SK-N-SH (cell line): ENCODE measurements around the gene ZNF24. TPM values are rescaled to one million over a fixed set of nuclear protein-coding genes. Genes with fewer than 3 reads are reported as not detected.

ENCODE experiments used
- CTCF ChIA-PET: fragments of 300-600, 350-600 bp; formaldehyde crosslinking; extraction: SDS; loops from one replicate; lab custom pipeline; 2021; lab: Yijun Ruan, JAX
- POLR2A ChIA-PET: fragments of 350-600 bp; sonication (Branson Sonifier 250); formaldehyde crosslinking; extraction: SDS; loops from one replicate; lab custom pipeline; 2020; ENCODE audit warnings: antibody characterized with exemption, inconsistent platforms; lab: Yijun Ruan, JAX
- DNase-seq: peaks from one replicate; pipeline ENCODE4 v3.0.0; 2012
- H2AFZ ChIP-seq: fragments of 200-600 bp; sonication (generic); 2 replicates; pipeline ENCODE4 v1.8.1; 2016; ENCODE audit warnings: antibody characterized with exemption, mild to moderate bottlenecking, low read depth
- H3F3A ChIP-seq: fragments of 200-600 bp; sonication (generic); replicated peaks from 2 replicates; pipeline ENCODE3; 2016; ENCODE audit warnings: antibody characterized with exemption, mild to moderate bottlenecking; ENCODE audit not compliant: insufficient read depth
- H3K27ac ChIP-seq, 2 experiments: fragments of 200-500 bp in 1 of 2; fragments of 200-600 bp in 1 of 2; sonication (Bioruptor generic) in 1 of 2; sonication (generic), shearing (Covaris generic) in 1 of 2; 2 replicates each; pipeline versions ENCODE4 v1.5.1 to v1.6.1; 2014 to 2016; ENCODE audit warnings: low read depth in 2 of 2, inconsistent platforms in 1 of 2, low read length in 1 of 2, mild to moderate bottlenecking in 1 of 2, mixed read lengths in 1 of 2
- H3K27me3 ChIP-seq: fragments of 200-600 bp; sonication (generic), shearing (Covaris generic); 2 replicates; pipeline ENCODE4 v1.6.1; 2016; ENCODE audit warnings: mixed run types; ENCODE audit not compliant: insufficient read depth
- H3K36me3 ChIP-seq, 2 experiments: fragments of 200-500 bp in 1 of 2; fragments of 200-600 bp in 1 of 2; sonication (Bioruptor generic) in 1 of 2; sonication (generic) in 1 of 2; replicated peaks in 1 of 2; 2 replicates each; pipeline versions ENCODE3 to v1.5.1; 2014 to 2016; ENCODE audit warnings: low read length in 1 of 2, mild to moderate bottlenecking in 1 of 2; ENCODE audit not compliant: insufficient read depth in 2 of 2, control insufficient read depth in 1 of 2
- H3K4me1 ChIP-seq, 2 experiments: fragments of 200-500 bp in 1 of 2; fragments of 200-600 bp in 1 of 2; sonication (Bioruptor generic) in 1 of 2; sonication (generic), shearing (Covaris generic) in 1 of 2; 2 replicates each; pipeline versions ENCODE4 v1.5.1 to v1.6.1; 2014 to 2016; ENCODE audit warnings: low read depth in 1 of 2, low read length in 1 of 2, mixed run types in 1 of 2; ENCODE audit not compliant: insufficient read depth in 2 of 2, control insufficient read depth in 1 of 2
- H3K4me2 ChIP-seq: fragments of 200-600 bp; sonication (generic), shearing (Covaris generic); 2 replicates; pipeline ENCODE4 v1.6.1; 2017; ENCODE audit warnings: mixed run types
- H3K4me3 ChIP-seq, 2 experiments: fragments of 200-500 bp in 1 of 2; fragments of 200-600 bp in 1 of 2; sonication (Bioruptor generic) in 1 of 2; sonication (generic), shearing (Covaris generic) in 1 of 2; 2 replicates each; pipeline versions ENCODE4 v1.5.1 to v1.8.1; 2014 to 2016; ENCODE audit warnings: low read depth in 2 of 2, inconsistent platforms in 1 of 2, low read length in 1 of 2, mild to moderate bottlenecking in 1 of 2, mixed read lengths in 1 of 2, moderate library complexity in 1 of 2
- H3K79me2 ChIP-seq: fragments of 200-600 bp; sonication (generic); 2 replicates; pipeline ENCODE4 v1.8.1; 2017; ENCODE audit warnings: mild to moderate bottlenecking; ENCODE audit not compliant: insufficient read depth
- H3K9ac ChIP-seq: fragments of 200-600 bp; sonication (generic); 2 replicates; pipeline ENCODE4 v1.6.1; 2017; ENCODE audit warnings: mixed run types
- H3K9me2 ChIP-seq: fragments of 200-600 bp; sonication (generic); 2 replicates; pipeline ENCODE4 v1.6.1; 2017; ENCODE audit warnings: mixed run types
- H3K9me3 ChIP-seq: fragments of 200-600 bp; sonication (generic); 2 replicates; pipeline ENCODE4 v1.6.1; 2017; ENCODE audit warnings: mixed run types, mild to moderate bottlenecking, moderate library complexity
- H4K20me1 ChIP-seq: fragments of 200-600 bp; sonication (generic); 2 replicates; pipeline ENCODE4 v1.6.1; 2017; ENCODE audit warnings: mild to moderate bottlenecking, mixed run types; ENCODE audit not compliant: insufficient read depth
- ELF1 ChIP-seq: IDR thresholded peaks from 2 replicates; pipeline ENCODE4 v1.4.0; 2012
- FOXJ3 ChIP-seq: sonication (generic); formaldehyde crosslinking; IDR thresholded peaks from 2 replicates; pipeline ENCODE4 v1.5.1; 2020; ENCODE audit warnings: mild to moderate bottlenecking, missing genetic modification reagents
- GATA2 ChIP-seq: sonication (generic); formaldehyde crosslinking; IDR thresholded peaks from 2 replicates; pipeline ENCODE4 v1.5.0; 2020; ENCODE audit warnings: mild to moderate bottlenecking, missing genetic modification reagents
- JUND ChIP-seq: IDR thresholded peaks from 2 replicates; pipeline ENCODE4 v1.4.0; 2012
- MEF2A ChIP-seq: IDR thresholded peaks from 2 replicates; pipeline ENCODE4 v1.4.0; 2012; ENCODE audit warnings: low read depth, borderline replicate concordance
- NRF1 ChIP-seq: IDR thresholded peaks from 2 replicates; pipeline ENCODE4 v1.6.1; 2012; ENCODE audit warnings: low read depth, mild to moderate bottlenecking, low read length
- POLR2AphosphoS5 ChIP-seq: IDR thresholded peaks from 2 replicates; pipeline ENCODE4 v1.6.1; 2012; ENCODE audit warnings: low read depth, low read length
- RAD21 ChIP-seq: IDR thresholded peaks from 2 replicates; pipeline ENCODE4 v1.6.1; 2012; ENCODE audit warnings: mild to moderate bottlenecking, low read length
- RCOR1 ChIP-seq: fragments of 150-350 bp; IDR thresholded peaks from 2 replicates; pipeline ENCODE4 v1.6.1; 2017; ENCODE audit warnings: antibody characterized with exemption, low read length
- SIN3A ChIP-seq: IDR thresholded peaks from 2 replicates; pipeline ENCODE4 v1.6.1; 2012; ENCODE audit warnings: low read depth, mild to moderate bottlenecking, low read length, moderate library complexity, borderline replicate concordance
- TCF12 ChIP-seq: IDR thresholded peaks from 2 replicates; pipeline ENCODE4 v1.4.0; 2012
- YY1 ChIP-seq: IDR thresholded peaks from 2 replicates; pipeline ENCODE4 v1.4.0; 2012; ENCODE audit warnings: low read depth, mild to moderate bottlenecking
- WGBS: methylation state at CpG from one replicate; pipeline ENCODE4 v1.1.6; 2017; ENCODE audit warnings: low lambda C conversion rate; 5-methylcytosine and 5-hydroxymethylcytosine counted together
- polyA plus RNA-seq, 3 experiments: library from polyadenylated mRNA; depleted of rRNA; stranded (reverse); fragments of >200 nt; gene quantifications; 2 replicates each; pipeline ENCODE4 v1.2.3, GENCODE V29; 2012
- TF ChIP-seq, protein P1 (sequence below): fragments of 150-350 bp; IDR thresholded peaks from 2 replicates; pipeline ENCODE4 v1.6.1; 2017; ENCODE audit warnings: antibody characterized with exemption, low read length, low read depth, borderline replicate concordance
- TF ChIP-seq, protein P2 (sequence below): IDR thresholded peaks from 2 replicates; pipeline ENCODE4; 2012
- TF ChIP-seq, protein P3 (sequence below): IDR thresholded peaks from 2 replicates; pipeline ENCODE4 v1.4.0; 2012; ENCODE audit warnings: low read depth, borderline replicate concordance
- TF ChIP-seq, protein P4 (sequence below): IDR thresholded peaks from 2 replicates; pipeline ENCODE4 v1.6.1; 2012; ENCODE audit warnings: mild to moderate bottlenecking, low read depth, low read length, moderate library complexity

The ZNF24 gene
- polyA plus RNA-seq, 1 of the 3 experiments (the other 2 are of a cell fraction): 6.9 TPM

DNA sequence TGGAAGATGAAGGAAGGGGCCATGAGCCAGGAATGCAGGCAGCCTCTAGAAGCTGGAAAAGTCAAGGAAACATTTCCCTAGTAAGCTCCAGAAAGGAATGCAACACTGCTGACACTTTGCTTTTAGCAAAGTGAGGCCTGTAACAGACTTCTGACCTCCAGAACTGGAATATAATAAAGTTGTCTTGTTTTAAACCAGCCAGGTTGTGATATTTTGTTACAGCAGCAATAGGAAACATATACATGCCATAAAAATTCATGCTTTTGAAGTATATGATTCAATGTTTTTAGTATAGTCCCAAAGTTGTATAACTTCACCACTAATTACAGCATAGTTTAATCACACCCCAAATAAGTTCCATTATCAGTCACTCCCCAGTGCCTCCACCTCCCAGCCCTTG, 48.2 kb upstream of the ZNF24 start:
- no peaks in the 10 kb centered on the region for H3K79me2 ChIP-seq
- TF ChIP-seq YY1: no peak
- no peak for TF ChIP-seq ELF1
- no peak overlapping the region for H2AFZ ChIP-seq
- H3K27ac ChIP-seq: no peak overlapping the region
- ChIA-PET POLR2A (no interaction called here), CTCF (no interaction called here)
- H3K27me3 ChIP-seq: no peaks in the 10 kb centered on the region; the same call in 1 of the 2 replicates
- no peak overlapping the region for H3K4me2 ChIP-seq
- H4K20me1 ChIP-seq: no peaks in the 10 kb centered on the region
- H3K9me3 ChIP-seq: no peaks in the 10 kb centered on the region
- no peak overlapping the region for H3K9ac ChIP-seq
- H3K4me3 ChIP-seq: no peak overlapping the region
- no peak for DNase-seq
- no peaks in the 10 kb centered on the region for H3F3A ChIP-seq
- no peaks in the 10 kb centered on the region for H3K9me2 ChIP-seq
- H3K36me3 ChIP-seq: no peaks in the 10 kb centered on the region
- H3K4me1 ChIP-seq: no peaks in the 10 kb centered on the region

DNA sequence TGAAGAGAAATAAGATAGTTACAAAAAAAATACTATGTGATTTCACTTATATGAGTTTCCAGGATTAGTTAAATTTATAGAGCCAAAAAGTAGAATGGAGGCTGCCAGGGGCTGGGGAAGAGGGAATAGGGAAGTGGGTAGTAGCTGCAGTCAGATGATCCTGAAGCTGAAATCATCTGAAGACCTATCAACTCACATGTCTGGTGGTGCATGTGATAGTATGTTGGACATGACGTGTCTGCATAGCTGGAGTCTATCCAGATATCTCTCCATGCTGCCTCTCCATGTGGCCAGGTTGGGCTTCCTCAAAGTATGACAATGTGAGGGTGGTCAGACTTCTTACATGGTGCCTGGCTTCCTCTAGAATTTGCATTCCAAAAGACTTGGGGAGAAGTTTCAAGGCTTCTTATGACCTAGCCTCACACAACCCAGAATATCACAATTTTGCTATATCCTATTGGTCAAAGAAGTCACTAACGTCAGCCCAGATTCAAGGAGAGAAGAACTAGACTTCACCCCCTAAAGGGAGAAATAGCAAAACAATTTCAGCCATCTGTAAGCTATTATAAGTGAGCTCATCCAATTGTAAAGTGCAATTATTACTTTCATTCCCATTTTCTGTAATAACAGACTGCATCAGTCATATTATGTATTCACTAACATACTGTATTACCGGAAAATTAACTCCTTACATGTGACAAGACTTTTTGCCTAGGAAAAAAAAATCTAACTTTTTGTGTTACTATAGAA, 46.9 kb upstream of the ZNF24 start:
- no peaks in the 10 kb centered on the region for H3F3A ChIP-seq
- H3K27ac ChIP-seq: no peak overlapping the region
- TF ChIP-seq SIN3A: no peak
- TF ChIP-seq RCOR1: no peak
- no peak for TF ChIP-seq FOXJ3 (CRISPR knock-in tag)
- TF ChIP-seq, protein P1, sequence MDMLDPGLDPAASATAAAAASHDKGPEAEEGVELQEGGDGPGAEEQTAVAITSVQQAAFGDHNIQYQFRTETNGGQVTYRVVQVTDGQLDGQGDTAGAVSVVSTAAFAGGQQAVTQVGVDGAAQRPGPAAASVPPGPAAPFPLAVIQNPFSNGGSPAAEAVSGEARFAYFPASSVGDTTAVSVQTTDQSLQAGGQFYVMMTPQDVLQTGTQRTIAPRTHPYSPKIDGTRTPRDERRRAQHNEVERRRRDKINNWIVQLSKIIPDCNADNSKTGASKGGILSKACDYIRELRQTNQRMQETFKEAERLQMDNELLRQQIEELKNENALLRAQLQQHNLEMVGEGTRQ: no peak
- TF ChIP-seq, protein P2, sequence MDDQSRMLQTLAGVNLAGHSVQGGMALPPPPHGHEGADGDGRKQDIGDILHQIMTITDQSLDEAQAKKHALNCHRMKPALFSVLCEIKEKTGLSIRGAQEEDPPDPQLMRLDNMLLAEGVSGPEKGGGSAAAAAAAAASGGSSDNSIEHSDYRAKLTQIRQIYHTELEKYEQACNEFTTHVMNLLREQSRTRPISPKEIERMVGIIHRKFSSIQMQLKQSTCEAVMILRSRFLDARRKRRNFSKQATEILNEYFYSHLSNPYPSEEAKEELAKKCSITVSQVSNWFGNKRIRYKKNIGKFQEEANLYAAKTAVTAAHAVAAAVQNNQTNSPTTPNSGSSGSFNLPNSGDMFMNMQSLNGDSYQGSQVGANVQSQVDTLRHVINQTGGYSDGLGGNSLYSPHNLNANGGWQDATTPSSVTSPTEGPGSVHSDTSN: no peak
- no peak for TF ChIP-seq ELF1
- TF ChIP-seq GATA2 (CRISPR knock-in tag): no peak
- TF ChIP-seq, protein P3, sequence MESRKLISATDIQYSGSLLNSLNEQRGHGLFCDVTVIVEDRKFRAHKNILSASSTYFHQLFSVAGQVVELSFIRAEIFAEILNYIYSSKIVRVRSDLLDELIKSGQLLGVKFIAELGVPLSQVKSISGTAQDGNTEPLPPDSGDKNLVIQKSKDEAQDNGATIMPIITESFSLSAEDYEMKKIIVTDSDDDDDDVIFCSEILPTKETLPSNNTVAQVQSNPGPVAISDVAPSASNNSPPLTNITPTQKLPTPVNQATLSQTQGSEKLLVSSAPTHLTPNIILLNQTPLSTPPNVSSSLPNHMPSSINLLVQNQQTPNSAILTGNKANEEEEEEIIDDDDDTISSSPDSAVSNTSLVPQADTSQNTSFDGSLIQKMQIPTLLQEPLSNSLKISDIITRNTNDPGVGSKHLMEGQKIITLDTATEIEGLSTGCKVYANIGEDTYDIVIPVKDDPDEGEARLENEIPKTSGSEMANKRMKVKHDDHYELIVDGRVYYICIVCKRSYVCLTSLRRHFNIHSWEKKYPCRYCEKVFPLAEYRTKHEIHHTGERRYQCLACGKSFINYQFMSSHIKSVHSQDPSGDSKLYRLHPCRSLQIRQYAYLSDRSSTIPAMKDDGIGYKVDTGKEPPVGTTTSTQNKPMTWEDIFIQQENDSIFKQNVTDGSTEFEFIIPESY: no peak
- TF ChIP-seq NRF1: no peak
- TF ChIP-seq POLR2AphosphoS5: no peak
- no peak for TF ChIP-seq RAD21
- no peak for TF ChIP-seq MEF2A
- TF ChIP-seq, protein P4, sequence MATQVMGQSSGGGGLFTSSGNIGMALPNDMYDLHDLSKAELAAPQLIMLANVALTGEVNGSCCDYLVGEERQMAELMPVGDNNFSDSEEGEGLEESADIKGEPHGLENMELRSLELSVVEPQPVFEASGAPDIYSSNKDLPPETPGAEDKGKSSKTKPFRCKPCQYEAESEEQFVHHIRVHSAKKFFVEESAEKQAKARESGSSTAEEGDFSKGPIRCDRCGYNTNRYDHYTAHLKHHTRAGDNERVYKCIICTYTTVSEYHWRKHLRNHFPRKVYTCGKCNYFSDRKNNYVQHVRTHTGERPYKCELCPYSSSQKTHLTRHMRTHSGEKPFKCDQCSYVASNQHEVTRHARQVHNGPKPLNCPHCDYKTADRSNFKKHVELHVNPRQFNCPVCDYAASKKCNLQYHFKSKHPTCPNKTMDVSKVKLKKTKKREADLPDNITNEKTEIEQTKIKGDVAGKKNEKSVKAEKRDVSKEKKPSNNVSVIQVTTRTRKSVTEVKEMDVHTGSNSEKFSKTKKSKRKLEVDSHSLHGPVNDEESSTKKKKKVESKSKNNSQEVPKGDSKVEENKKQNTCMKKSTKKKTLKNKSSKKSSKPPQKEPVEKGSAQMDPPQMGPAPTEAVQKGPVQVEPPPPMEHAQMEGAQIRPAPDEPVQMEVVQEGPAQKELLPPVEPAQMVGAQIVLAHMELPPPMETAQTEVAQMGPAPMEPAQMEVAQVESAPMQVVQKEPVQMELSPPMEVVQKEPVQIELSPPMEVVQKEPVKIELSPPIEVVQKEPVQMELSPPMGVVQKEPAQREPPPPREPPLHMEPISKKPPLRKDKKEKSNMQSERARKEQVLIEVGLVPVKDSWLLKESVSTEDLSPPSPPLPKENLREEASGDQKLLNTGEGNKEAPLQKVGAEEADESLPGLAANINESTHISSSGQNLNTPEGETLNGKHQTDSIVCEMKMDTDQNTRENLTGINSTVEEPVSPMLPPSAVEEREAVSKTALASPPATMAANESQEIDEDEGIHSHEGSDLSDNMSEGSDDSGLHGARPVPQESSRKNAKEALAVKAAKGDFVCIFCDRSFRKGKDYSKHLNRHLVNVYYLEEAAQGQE: no peak
- no peak for TF ChIP-seq JUND
- TF ChIP-seq TCF12: no peak
- ChIA-PET POLR2A (no interaction called here), CTCF (interaction anchor here (0.6 to 1.0 kb wide), 2 partner anchors 11 to 16 kb away, joined by 3 read pairs; no protein-coding TSS in a partner anchor)
- DNase-seq: no peak
- H3K4me1 ChIP-seq: peaks cover 0 to 4% of the 10 kb centered on the region in 2 experiments; a peak in 1 of 4 replicates
- H3K9me3 ChIP-seq: no peaks in the 10 kb centered on the region
- H3K4me2 ChIP-seq: no peak overlapping the region
- 20% methylated on average over 2 of the region's 3 CpGs for WGBS
- no peak overlapping the region for H3K4me3 ChIP-seq
- H3K36me3 ChIP-seq: no peaks in the 10 kb centered on the region
- no peak overlapping the region for H2AFZ ChIP-seq
- no peaks in the 10 kb centered on the region for H4K20me1 ChIP-seq
- no peaks in the 10 kb centered on the region for H3K79me2 ChIP-seq
- H3K9me2 ChIP-seq: no peaks in the 10 kb centered on the region
- H3K9ac ChIP-seq: no peak overlapping the region
- no peaks in the 10 kb centered on the region for H3K27me3 ChIP-seq
